WI38 (cell line): ENCODE data around the gene OR2F2.

ENCODE experiments used
- H3K4me3 ChIP-seq: 2 replicates; pipeline ENCODE4 v1.5.1; 2011; ENCODE audit warnings: low read depth, mild to moderate bottlenecking, control low read depth, low read length
- CTCF ChIP-seq: IDR thresholded peaks from 2 replicates; pipeline ENCODE4 v1.5.1; 2012; ENCODE audit warnings: low read depth, mild to moderate bottlenecking, control low read depth, low read length

The OR2F2 gene

GRCh38 chr7:143902332-143902899, 32.6 kb upstream of the OR2F2 start:
- H3K4me3 ChIP-seq, result no peak overlapping the region; the same call in 1 of the 2 replicates
- TF ChIP-seq CTCF, result no peak

GRCh38 chr7:143905509-143905908, 29.5 kb upstream of the OR2F2 start:
- no peak overlapping the region for H3K4me3 ChIP-seq
- no peak for TF ChIP-seq CTCF

- H3K4me3 ChIP-seq, result no peak overlapping the region
- no peak for TF ChIP-seq CTCF
These were observed 28.9 kb upstream of the OR2F2 start for GRCh38 chr7:143906151-143906550.

GRCh38 chr7:143906895-143907294, 28.1 kb upstream of the OR2F2 start:
- no peak overlapping the region for H3K4me3 ChIP-seq
- TF ChIP-seq CTCF, result no peak

- TF ChIP-seq CTCF, result no peak
- no peak overlapping the region for H3K4me3 ChIP-seq
These were observed 26.9 kb upstream of the OR2F2 start for GRCh38 chr7:143908120-143908519.

- no peak overlapping the region for H3K4me3 ChIP-seq
- TF ChIP-seq CTCF, result no peak
These were observed 25.2 kb upstream of the OR2F2 start for GRCh38 chr7:143909863-143910262.

GRCh38 chr7:143910473-143911248, 24.4 kb upstream of the OR2F2 start:
- no peak for TF ChIP-seq CTCF
- no peak overlapping the region for H3K4me3 ChIP-seq
